Measurements from ENCODE around the gene OR4D6.
"Not testable (repeated sequence)": the region's sequence is repeated elsewhere in the genome, so short reads cannot be mapped to it uniquely, and the experiment has no call there.

OR4D6 gene

GRCh38 chr11:59456661-59457060, at the start of gene OR4D6:
Gene OR4D6, plus strand, starts transcription at chr11:59456961. Its CDS starts 0 bp downstream, at chr11:59456961.
- Histone ChIP-seq H3K4me1 (no peaks in the 10 kb centered on the region), H3K4me3 (no peak within 1 kb of the TSS), H3K27me3 (ENCODE audit: low read depth) (no peaks in the 10 kb centered on the region; the same call in 1 of the 2 replicates), H3K9me3 (no peaks in the 10 kb centered on the region), H3K36me3 (replicated peaks) (no peaks in the 10 kb centered on the region)
- no peak for DNase-seq (ENCODE audit: low spot score in 2 of 2)
- in situ Hi-C loops (cut with MboI; ENCODE audit: low sequenced_read_pairs): no loop called here

GRCh38 chr11:59413646-59414045, 43.1 kb upstream of the OR4D6 start:
- Histone ChIP-seq H3K9me3 (no peaks in the 10 kb centered on the region), H3K36me3 (replicated peaks) (no peaks in the 10 kb centered on the region), H3K27me3 (ENCODE audit: low read depth) (0 out of 2 replicates have a peak, but pooled peaks cover 2% of the 10 kb centered on the region), H3K4me1 (no peaks in the 10 kb centered on the region), H3K4me3 (no peak overlapping the region)
- in situ Hi-C loops (cut with MboI; ENCODE audit: low sequenced_read_pairs): no loop called here
- no peak for DNase-seq (ENCODE audit: low spot score in 2 of 2)

DNA sequence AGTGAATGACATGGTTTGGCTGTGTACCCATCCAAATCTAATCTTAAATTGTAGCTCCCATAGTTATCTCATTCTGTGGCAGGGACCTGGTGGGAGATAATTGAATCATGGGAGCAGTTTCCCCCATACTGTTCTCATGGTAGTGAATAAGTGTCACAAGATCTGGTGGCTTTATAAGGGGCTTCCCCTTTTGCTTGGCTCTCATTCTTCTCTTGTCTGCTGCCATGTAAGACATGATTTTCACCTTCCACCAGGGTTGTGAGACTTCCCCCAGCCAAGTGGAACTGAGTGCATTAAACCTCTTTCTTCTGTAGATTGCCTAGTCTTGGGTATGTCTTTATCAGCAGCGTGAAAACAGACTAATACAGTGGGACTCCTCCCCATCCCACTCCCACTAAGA, 41.6 kb upstream of the OR4D6 start:
- H3K4me3 ChIP-seq: no peak overlapping the region
- H3K27me3 ChIP-seq (ENCODE audit: low read depth): 0 out of 2 replicates have a peak, but pooled peaks cover 3% of the 10 kb centered on the region
- no peaks in the 10 kb centered on the region for H3K36me3 ChIP-seq (replicated peaks)
- no peaks in the 10 kb centered on the region for H3K4me1 ChIP-seq
- no peak for DNase-seq (ENCODE audit: low spot score in 2 of 2)
- H3K9me3 ChIP-seq: no peaks in the 10 kb centered on the region
- in situ Hi-C loops (cut with MboI; ENCODE audit: low sequenced_read_pairs): no loop called here

DNA sequence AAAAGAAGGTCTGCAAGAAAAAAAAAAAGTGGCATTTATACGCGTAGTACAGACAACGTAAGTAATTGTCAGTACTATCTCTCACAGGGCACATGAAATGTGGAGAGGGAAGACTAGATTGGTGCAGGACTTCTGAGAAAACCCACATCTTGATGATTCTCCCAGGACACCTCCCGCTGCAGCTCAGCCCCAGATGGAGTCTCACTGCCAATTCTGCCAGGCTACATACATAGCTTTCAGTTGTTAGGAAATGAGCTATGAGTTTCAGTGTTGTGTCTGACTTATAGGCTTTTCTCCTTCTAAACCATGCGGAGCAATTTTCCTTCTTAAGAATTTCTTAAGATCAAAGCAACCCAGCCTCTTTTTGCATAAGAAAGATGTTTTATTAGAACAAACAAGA, 40.1 kb upstream of the OR4D6 start:
- DNase-seq (ENCODE audit: low spot score in 2 of 2): no peak
- in situ Hi-C loops (cut with MboI; ENCODE audit: low sequenced_read_pairs): no loop called here
- no peaks in the 10 kb centered on the region for H3K9me3 ChIP-seq
- H3K27me3 ChIP-seq (ENCODE audit: low read depth): 0 out of 2 replicates have a peak, but pooled peaks cover 3% of the 10 kb centered on the region
- H3K36me3 ChIP-seq (replicated peaks): no peaks in the 10 kb centered on the region
- no peak overlapping the region for H3K4me3 ChIP-seq
- no peaks in the 10 kb centered on the region for H3K4me1 ChIP-seq

GRCh38 chr11:59417023-59417422, 39.7 kb upstream of the OR4D6 start:
- H3K27me3 ChIP-seq (ENCODE audit: low read depth): 0 out of 2 replicates have a peak, but pooled peaks cover 3% of the 10 kb centered on the region
- no peaks in the 10 kb centered on the region for H3K4me1 ChIP-seq
- no peak for DNase-seq (ENCODE audit: low spot score in 2 of 2)
- H3K4me3 ChIP-seq: no peak overlapping the region
- in situ Hi-C loops (cut with MboI; ENCODE audit: low sequenced_read_pairs): no loop called here
- no peaks in the 10 kb centered on the region for H3K9me3 ChIP-seq
- no peaks in the 10 kb centered on the region for H3K36me3 ChIP-seq (replicated peaks)

GRCh38 chr11:59418156-59418555, 38.6 kb upstream of the OR4D6 start:
- H3K9me3 ChIP-seq: no peaks in the 10 kb centered on the region
- no peak overlapping the region for H3K4me3 ChIP-seq
- H3K4me1 ChIP-seq: no peaks in the 10 kb centered on the region
- in situ Hi-C loops (cut with MboI; ENCODE audit: low sequenced_read_pairs): no loop called here
- H3K27me3 ChIP-seq (ENCODE audit: low read depth): 0 out of 2 replicates have a peak, but pooled peaks cover 3% of the 10 kb centered on the region
- no peaks in the 10 kb centered on the region for H3K36me3 ChIP-seq (replicated peaks)
- no peak for DNase-seq (ENCODE audit: low spot score in 2 of 2)

DNA sequence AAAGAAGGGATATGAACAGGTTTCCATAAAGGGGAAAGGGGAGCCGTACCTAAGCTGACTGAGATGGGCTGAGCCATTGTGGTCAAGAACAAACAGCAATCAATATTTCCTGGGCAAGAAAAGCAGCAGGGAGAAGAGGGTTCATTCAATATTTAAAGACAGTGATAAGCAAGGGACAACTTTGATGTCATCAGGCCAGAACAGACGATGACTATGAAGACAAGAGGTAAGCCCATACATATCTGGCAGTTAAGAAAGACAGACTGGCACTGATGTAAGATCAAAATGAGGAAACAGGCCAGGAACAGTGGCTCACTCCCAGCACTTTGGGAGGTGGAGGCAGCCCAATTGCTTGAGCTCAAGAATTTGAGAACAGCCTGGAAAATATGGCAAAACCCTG, 32.9 kb upstream of the OR4D6 start:
- in situ Hi-C loops (cut with MboI; ENCODE audit: low sequenced_read_pairs): no loop called here
- Histone ChIP-seq H3K27me3 (ENCODE audit: low read depth) (no peaks in the 10 kb centered on the region), H3K9me3 (no peaks in the 10 kb centered on the region), H3K4me3 (no peak overlapping the region), H3K36me3 (replicated peaks) (no peaks in the 10 kb centered on the region), H3K4me1 (no peaks in the 10 kb centered on the region)
- DNase-seq (ENCODE audit: low spot score in 2 of 2): no peak

- no peaks in the 10 kb centered on the region for H3K4me1 ChIP-seq
- in situ Hi-C loops (cut with MboI; ENCODE audit: low sequenced_read_pairs): no loop called here
- no peaks in the 10 kb centered on the region for H3K36me3 ChIP-seq (replicated peaks)
- no peaks in the 10 kb centered on the region for H3K27me3 ChIP-seq (ENCODE audit: low read depth)
- no peak for DNase-seq (ENCODE audit: low spot score in 2 of 2)
- no peaks in the 10 kb centered on the region for H3K9me3 ChIP-seq
- H3K4me3 ChIP-seq: no peak overlapping the region
These were observed 31.6 kb upstream of the OR4D6 start for GRCh38 chr11:59425131-59425530.

GRCh38 chr11:59426361-59427067, 30.2 kb upstream of the OR4D6 start, which contains the start of gene OR5A2:
Gene OR5A2, minus strand, starts transcription at chr11:59426413. Its CDS starts 3,460 bp downstream, at chr11:59422953.
- in situ Hi-C loops (cut with MboI; ENCODE audit: low sequenced_read_pairs): no loop called here
- no peaks in the 10 kb centered on the region for H3K27me3 ChIP-seq (ENCODE audit: low read depth)
- H3K9me3 ChIP-seq: no peaks in the 10 kb centered on the region
- H3K4me1 ChIP-seq: no peaks in the 10 kb centered on the region
- no peaks in the 10 kb centered on the region for H3K36me3 ChIP-seq (replicated peaks)
- no peak within 1 kb of the TSS for H3K4me3 ChIP-seq
- DNase-seq (ENCODE audit: low spot score in 2 of 2): no peak

- Histone ChIP-seq H3K36me3 (replicated peaks) (no peaks in the 10 kb centered on the region), H3K27me3 (ENCODE audit: low read depth) (no peaks in the 10 kb centered on the region), H3K4me3 (no peak overlapping the region), H3K4me1 (no peaks in the 10 kb centered on the region), H3K9me3 (no peaks in the 10 kb centered on the region)
- in situ Hi-C loops (cut with MboI; ENCODE audit: low sequenced_read_pairs): no loop called here
- no peak for DNase-seq (ENCODE audit: low spot score in 2 of 2)
These were observed 29.7 kb upstream of the OR4D6 start for GRCh38 chr11:59427068-59427382.

GRCh38 chr11:59429924-59430516, 26.7 kb upstream of the OR4D6 start:
- Histone ChIP-seq H3K9me3 (no peaks in the 10 kb centered on the region), H3K27me3 (ENCODE audit: low read depth) (no peaks in the 10 kb centered on the region), H3K4me1 (no peaks in the 10 kb centered on the region), H3K4me3 (no peak overlapping the region), H3K36me3 (replicated peaks) (no peaks in the 10 kb centered on the region)
- DNase-seq (ENCODE audit: low spot score in 2 of 2): peak; percentile 55 to 64
- in situ Hi-C loops (cut with MboI; ENCODE audit: low sequenced_read_pairs): no loop called here

DNA sequence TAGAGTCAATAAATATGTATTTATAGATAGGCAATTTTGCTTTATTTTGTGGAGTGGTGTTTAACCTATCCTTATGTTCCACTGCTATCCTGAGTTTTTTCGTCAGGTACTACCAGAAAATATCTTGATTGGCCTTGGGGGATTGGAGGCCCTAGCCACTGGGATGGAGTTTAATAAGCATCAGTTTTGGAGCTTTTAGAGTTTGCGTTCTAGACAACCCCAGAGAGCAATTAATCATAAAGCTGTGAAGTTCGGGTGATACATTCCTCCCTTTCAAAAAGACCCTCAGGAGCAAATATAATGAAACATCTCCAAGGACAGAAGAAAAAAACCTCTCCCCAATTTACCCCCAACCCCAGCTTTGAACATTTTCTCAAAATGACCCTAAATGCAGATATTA, 20.6 kb upstream of the OR4D6 start, which contains the start of gene OR5A1:
Gene OR5A1, plus strand, starts transcription at position 301 of the 400 bp plus-strand sequence. CDS start 6,700 bp downstream, outside the sequence.
- H3K27me3 ChIP-seq (ENCODE audit: low read depth): peaks cover 8% of the 10 kb centered on the region; the same call in 1 of the 2 replicates
- no peaks in the 10 kb centered on the region for H3K4me1 ChIP-seq
- no peak within 1 kb of the TSS for H3K4me3 ChIP-seq
- no peaks in the 10 kb centered on the region for H3K9me3 ChIP-seq
- no peaks in the 10 kb centered on the region for H3K36me3 ChIP-seq (replicated peaks)
- in situ Hi-C loops (cut with MboI; ENCODE audit: low sequenced_read_pairs): no loop called here
- no peak for DNase-seq (ENCODE audit: low spot score in 2 of 2)

DNA sequence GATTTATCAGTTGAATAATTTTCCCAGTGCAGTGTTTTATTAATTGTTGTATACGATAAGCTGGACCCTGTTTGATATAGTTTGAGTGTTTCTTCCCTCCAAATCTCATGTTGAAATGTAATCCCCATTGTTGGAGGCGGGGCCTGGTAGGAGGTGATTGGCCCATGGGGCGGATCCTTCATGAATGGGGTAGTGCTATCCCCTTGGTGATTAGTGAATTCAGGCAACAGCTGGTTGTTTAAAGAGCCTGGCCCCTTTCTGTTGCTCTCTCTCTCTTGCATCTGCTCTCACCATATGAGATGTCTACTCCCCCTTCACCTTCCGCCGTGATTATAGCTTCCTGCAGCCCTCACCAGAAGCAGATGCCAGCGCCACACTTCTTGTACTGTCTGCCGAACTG, 19.0 kb upstream of the OR4D6 start:
- Histone ChIP-seq H3K9me3 (no peaks in the 10 kb centered on the region), H3K4me1 (no peaks in the 10 kb centered on the region), H3K36me3 (replicated peaks) (no peaks in the 10 kb centered on the region), H3K4me3 (no peak overlapping the region), H3K27me3 (ENCODE audit: low read depth) (peaks cover 8% of the 10 kb centered on the region; the same call in 1 of the 2 replicates)
- DNase-seq (ENCODE audit: low spot score in 2 of 2): peak in 1 of 2 experiments; percentile 12
- in situ Hi-C loops (cut with MboI; ENCODE audit: low sequenced_read_pairs): no loop called here

DNA sequence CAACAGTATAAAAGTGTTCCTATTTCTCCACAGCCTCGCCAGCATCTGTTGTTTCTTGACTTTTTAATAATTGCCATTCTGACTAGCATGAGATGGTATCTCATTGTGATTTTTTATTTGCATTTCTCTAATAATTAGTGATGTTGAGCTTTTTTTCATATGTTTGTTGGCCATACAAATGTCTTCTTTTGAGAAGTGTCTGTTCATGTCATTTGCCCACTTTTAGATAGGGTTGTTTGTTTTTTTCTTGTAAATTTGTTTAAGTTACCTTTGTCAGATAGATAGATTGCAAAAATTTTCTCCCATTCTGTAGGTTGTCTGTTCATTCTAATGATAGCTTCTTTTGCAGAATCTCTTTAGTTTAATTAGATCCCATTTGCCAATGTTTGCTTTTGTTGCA, 11.1 kb upstream of the OR4D6 start:
- DNase-seq (ENCODE audit: low spot score in 2 of 2); H3K4me3 ChIP-seq; H3K9me3 ChIP-seq; H3K27me3 ChIP-seq (ENCODE audit: low read depth); H3K4me1 ChIP-seq; in situ Hi-C loops (cut with MboI; ENCODE audit: low sequenced_read_pairs); H3K36me3 ChIP-seq (replicated peaks): not testable (repeated sequence)
